Stimulated activated CD8-positive, alpha-beta memory T cell treated with anti-CD3 and anti-CD28 coated beads, Interleukin-4, amount 100 ng/mL, for 4 hours (primary cell): ENCODE results near the gene IGF1R.

Experiments used
- DNase-seq, 2 donors: peaks; one replicate each; pipeline ENCODE4 v3.0.0-alpha.2; 2020; ENCODE audit warnings: low read depth in 2 of 2, low spot score in 1 of 2

IGF1R gene

GRCh38 chr15:98724048-98724447 lies 75.7 kb downstream of the IGF1R start:
- no peak for DNase-seq

- no peak for DNase-seq
Observed at GRCh38 chr15:98724494-98724893, 76.2 kb downstream of the IGF1R start.

GRCh38 chr15:98725874-98726273 lies 77.5 kb downstream of the IGF1R start:
- no peak for DNase-seq

GRCh38 chr15:98727115-98728040 lies 79.0 kb downstream of the IGF1R start:
- no peak for DNase-seq

GRCh38 chr15:98728082-98728810 lies 79.9 kb downstream of the IGF1R start:
- DNase-seq, result no peak

- DNase-seq, result no peak
Observed at GRCh38 chr15:98728811-98729160, 80.4 kb downstream of the IGF1R start.

- no peak for DNase-seq
Observed at GRCh38 chr15:98729446-98730042, 81.2 kb downstream of the IGF1R start.

- no peak for DNase-seq
Observed at GRCh38 chr15:98730860-98731711, 82.7 kb downstream of the IGF1R start.

- DNase-seq, result no peak
Observed at GRCh38 chr15:98731712-98732450, 83.5 kb downstream of the IGF1R start.

- no peak for DNase-seq
Observed at GRCh38 chr15:98733098-98733497, 84.8 kb downstream of the IGF1R start.

- DNase-seq, result no peak
Observed at GRCh38 chr15:98734466-98735199, 86.3 kb downstream of the IGF1R start.

GRCh38 chr15:98735304-98735703 lies 87.0 kb downstream of the IGF1R start:
- DNase-seq, result no peak

GRCh38 chr15:98735895-98736617 lies 87.7 kb downstream of the IGF1R start:
- no peak for DNase-seq

- no peak for DNase-seq
Observed at GRCh38 chr15:98737159-98737558, 88.8 kb downstream of the IGF1R start.

GRCh38 chr15:98737721-98738120 lies 89.4 kb downstream of the IGF1R start:
- no peak for DNase-seq

- DNase-seq, result no peak
Observed at GRCh38 chr15:98738689-98739401, 90.5 kb downstream of the IGF1R start.

GRCh38 chr15:98740295-98740694 lies 92.0 kb downstream of the IGF1R start:
- DNase-seq, result no peak

GRCh38 chr15:98740963-98741362 lies 92.6 kb downstream of the IGF1R start:
- DNase-seq, result no peak
